Type B pancreatic cell (in vitro differentiated cells): ENCODE data around the gene TBC1D2. TPM values are rescaled to one million over a fixed set of nuclear protein-coding genes. Genes with fewer than 3 reads are reported as not detected.

Experiments used
- DNase-seq: peaks from one replicate; pipeline ENCODE4 v3.0.0; 2021; ENCODE audit warnings: mixed read lengths; ENCODE audit not compliant: unreplicated experiment; ENCODE audit errors: extremely low spot score
- H3K27ac Mint-ChIP-seq: 2 replicates; pipeline ENCODE4 v1.8.0; 2021; ENCODE audit warnings: mild to moderate bottlenecking, mixed read lengths
- H3K27me3 Mint-ChIP-seq: 2 replicates; pipeline ENCODE4 v1.8.0; 2021; ENCODE audit warnings: mixed read lengths
- H3K36me3 Mint-ChIP-seq: 2 replicates; pipeline ENCODE4 v1.8.0; 2021; ENCODE audit warnings: mixed read lengths
- H3K4me1 Mint-ChIP-seq: one replicate; pipeline ENCODE4 v1.8.0; 2021; ENCODE audit warnings: mixed read lengths; ENCODE audit not compliant: unreplicated experiment
- H3K4me3 Mint-ChIP-seq: 2 replicates; pipeline ENCODE4 v1.8.0; 2021; ENCODE audit warnings: mild to moderate bottlenecking, mixed read lengths
- H3K9me3 Mint-ChIP-seq: 2 replicates; pipeline ENCODE4 v1.8.0; 2021; ENCODE audit warnings: mixed read lengths
- total RNA-seq: library from RNA; stranded (reverse); gene quantifications from 2 replicates; pipeline ENCODE4 v1.2.1, GENCODE V29; 2021; ENCODE audit warnings: low replicate concordance
- TF ChIP-seq, protein P1 (sequence below): fragments of 200-600 bp; sonication (generic); conservative IDR thresholded peaks from 2 replicates; pipeline ENCODE4 v1.5.0; 2021; ENCODE audit warnings: antibody characterized with exemption, mild to moderate bottlenecking

The TBC1D2 gene
- total RNA-seq, 1 donor from 2014 or later = 9.4 TPM

DNA sequence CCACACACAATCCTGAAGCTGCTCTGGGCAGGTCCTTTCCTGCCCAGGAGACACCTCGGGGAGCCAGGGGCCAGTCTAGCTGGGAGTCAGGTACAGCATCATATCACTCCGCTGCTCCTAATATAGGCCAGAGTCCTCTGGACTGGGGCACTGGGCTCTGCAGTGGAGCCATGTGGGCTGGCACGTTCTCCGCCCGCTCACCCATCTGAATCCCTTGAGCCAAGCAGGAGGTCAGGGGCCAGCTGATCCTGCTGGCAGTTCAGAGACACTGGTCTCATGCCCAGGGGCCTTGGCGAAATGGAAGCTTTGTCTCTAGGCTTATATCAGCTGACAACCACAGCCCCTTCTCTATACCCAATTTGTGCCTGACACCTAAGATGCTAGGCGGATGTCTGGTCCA lies 53.7 kb downstream of the TBC1D2 start:
- Mint-ChIP-seq H3K4me3 (no peak overlapping the region), H3K36me3 (peaks cover 3% of the 10 kb centered on the region)

DNA sequence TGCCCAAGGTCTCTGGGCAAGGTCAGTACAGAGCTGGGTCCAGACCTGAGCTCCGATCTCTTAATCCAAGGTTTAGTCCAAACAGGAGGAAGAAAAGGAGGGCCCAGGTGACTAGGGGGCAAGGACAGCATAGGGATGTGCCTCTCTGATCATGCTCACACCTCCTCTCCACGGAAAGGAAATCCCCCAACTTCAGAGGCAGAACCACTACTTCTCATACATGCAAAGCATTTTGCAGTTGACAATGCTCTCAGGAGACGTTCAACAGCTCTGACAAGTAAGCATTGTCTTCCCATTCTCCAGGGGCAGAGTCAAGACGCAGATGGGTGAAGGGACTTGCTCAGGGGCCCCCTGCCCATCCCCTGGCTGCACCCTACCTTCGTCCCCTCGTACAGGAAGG lies 54.3 kb downstream of the TBC1D2 start:
- H3K4me1 Mint-ChIP-seq = no peaks in the 10 kb centered on the region
- H3K9me3 Mint-ChIP-seq = no peaks in the 10 kb centered on the region
- H3K27ac Mint-ChIP-seq = no peak overlapping the region
- TF ChIP-seq, protein P1, sequence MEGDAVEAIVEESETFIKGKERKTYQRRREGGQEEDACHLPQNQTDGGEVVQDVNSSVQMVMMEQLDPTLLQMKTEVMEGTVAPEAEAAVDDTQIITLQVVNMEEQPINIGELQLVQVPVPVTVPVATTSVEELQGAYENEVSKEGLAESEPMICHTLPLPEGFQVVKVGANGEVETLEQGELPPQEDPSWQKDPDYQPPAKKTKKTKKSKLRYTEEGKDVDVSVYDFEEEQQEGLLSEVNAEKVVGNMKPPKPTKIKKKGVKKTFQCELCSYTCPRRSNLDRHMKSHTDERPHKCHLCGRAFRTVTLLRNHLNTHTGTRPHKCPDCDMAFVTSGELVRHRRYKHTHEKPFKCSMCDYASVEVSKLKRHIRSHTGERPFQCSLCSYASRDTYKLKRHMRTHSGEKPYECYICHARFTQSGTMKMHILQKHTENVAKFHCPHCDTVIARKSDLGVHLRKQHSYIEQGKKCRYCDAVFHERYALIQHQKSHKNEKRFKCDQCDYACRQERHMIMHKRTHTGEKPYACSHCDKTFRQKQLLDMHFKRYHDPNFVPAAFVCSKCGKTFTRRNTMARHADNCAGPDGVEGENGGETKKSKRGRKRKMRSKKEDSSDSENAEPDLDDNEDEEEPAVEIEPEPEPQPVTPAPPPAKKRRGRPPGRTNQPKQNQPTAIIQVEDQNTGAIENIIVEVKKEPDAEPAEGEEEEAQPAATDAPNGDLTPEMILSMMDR = no peak
- no peak for DNase-seq
- peaks cover 3% of the 10 kb centered on the region for H3K36me3 Mint-ChIP-seq
- H3K27me3 Mint-ChIP-seq = peaks cover 3% of the 10 kb centered on the region
- H3K4me3 Mint-ChIP-seq = no peak overlapping the region

More for the DNA sequence above, 53.7 kb downstream of the TBC1D2 start:
- Mint-ChIP-seq H3K4me1 (no peaks in the 10 kb centered on the region), H3K9me3 (no peaks in the 10 kb centered on the region), H3K27me3 (peaks cover 3% of the 10 kb centered on the region), H3K27ac (no peak overlapping the region)
- TF ChIP-seq, protein P1 = no peak
- no peak for DNase-seq

DNA sequence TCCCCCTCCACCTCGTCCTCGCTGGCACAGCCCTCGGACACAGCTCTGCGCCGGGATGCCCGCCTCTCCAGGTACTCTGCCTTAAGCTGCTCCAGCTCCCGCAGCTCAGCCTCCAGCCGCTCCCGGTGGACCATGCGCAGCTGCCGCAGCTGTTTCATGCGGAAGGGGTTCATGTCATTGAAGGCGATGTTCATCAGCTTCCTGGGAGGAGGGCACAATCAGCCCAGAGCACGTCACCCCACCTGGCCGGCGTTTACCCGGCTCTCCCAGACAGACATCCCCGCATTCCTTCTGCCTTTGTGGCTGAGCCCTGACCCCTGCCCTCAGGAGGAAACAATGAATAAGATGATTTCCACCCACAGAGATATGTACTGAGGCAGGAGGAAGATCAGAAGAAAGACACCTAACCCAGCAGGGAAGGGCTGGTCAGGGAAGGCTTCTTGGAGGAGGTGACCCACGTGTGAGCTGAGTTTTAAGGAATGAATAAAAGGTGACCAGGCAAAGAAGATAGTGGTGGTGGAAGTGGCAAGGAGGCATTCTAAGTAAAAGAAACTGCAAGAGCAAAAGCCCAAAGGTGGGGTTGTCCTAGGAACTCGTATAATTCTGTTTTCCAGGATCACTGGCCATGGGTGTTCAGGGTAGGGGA lies 55.9 kb downstream of the TBC1D2 start:
- Mint-ChIP-seq H3K36me3 (peaks cover 3% of the 10 kb centered on the region), H3K4me1 (no peaks in the 10 kb centered on the region), H3K27ac (no peak overlapping the region), H3K4me3 (no peak overlapping the region), H3K9me3 (no peaks in the 10 kb centered on the region), H3K27me3 (peaks cover 3% of the 10 kb centered on the region)
- TF ChIP-seq, protein P1 = no peak
- no peak for DNase-seq

DNA sequence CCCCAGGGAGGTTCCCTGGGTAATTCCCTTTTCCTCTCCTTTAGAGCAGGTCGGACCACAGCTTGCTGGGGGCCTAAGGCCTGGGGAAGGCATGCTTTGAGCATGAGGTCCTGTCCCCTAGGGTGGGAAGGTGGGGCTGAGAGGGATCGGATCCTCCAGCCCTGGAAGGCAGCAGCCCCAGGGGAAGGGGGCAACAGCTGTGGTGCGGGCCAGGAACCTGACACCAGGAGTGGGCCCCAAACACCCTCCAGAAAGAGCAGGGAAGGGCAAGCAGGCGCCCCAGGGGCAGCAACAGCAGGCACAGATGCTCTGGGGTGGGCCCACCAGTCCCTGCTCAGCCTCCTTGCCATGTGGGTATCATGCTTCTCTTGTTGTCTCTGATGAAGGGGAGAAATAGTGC lies 59.8 kb downstream of the TBC1D2 start:
- Mint-ChIP-seq H3K27me3 (peaks cover 3% of the 10 kb centered on the region), H3K36me3 (peaks cover 3% of the 10 kb centered on the region), H3K27ac (peak overlapping the region; percentile 34), H3K9me3 (no peaks in the 10 kb centered on the region), H3K4me1 (no peaks in the 10 kb centered on the region), H3K4me3 (no peak overlapping the region)
- TF ChIP-seq, protein P1 = no peak
- DNase-seq = no peak

DNA sequence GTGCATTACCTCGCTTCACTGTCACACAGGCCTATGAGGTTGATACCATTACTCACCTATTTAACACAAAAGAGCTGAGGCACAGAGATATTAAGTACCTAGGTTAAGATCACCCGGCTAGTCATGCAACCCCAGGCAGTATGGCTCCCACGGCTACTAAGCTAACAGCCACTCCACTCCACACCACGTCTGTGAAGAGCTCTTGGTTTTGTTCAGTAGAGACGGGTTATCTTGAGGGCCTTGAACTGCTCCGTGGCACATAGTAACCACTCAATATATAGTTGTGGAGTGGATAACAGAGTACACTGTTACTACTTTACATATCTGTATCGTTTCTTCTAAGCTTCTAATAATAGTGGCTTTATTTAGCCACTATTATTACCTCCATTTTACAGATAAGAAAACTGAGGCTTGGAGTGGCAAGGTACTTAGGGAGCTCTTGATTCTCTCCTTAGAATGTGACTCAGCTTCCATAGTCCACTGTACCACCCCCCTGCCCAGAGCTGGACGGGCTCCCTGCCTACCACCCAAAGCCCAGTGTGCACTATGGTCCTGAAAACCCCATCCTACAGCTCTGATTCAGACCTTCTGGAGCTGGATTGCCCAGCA lies 62.0 kb downstream of the TBC1D2 start:
- Mint-ChIP-seq H3K27me3 (no peaks in the 10 kb centered on the region), H3K4me1 (no peaks in the 10 kb centered on the region), H3K9me3 (no peaks in the 10 kb centered on the region), H3K36me3 (no peaks in the 10 kb centered on the region), H3K4me3 (peak overlapping the region; percentile 86), H3K27ac (peak overlapping the region; percentile 84)
- no peak for DNase-seq
- TF ChIP-seq, protein P1 = no peak
